ENCODE data around the gene RACGAP1.

The RACGAP1 gene

DNA sequence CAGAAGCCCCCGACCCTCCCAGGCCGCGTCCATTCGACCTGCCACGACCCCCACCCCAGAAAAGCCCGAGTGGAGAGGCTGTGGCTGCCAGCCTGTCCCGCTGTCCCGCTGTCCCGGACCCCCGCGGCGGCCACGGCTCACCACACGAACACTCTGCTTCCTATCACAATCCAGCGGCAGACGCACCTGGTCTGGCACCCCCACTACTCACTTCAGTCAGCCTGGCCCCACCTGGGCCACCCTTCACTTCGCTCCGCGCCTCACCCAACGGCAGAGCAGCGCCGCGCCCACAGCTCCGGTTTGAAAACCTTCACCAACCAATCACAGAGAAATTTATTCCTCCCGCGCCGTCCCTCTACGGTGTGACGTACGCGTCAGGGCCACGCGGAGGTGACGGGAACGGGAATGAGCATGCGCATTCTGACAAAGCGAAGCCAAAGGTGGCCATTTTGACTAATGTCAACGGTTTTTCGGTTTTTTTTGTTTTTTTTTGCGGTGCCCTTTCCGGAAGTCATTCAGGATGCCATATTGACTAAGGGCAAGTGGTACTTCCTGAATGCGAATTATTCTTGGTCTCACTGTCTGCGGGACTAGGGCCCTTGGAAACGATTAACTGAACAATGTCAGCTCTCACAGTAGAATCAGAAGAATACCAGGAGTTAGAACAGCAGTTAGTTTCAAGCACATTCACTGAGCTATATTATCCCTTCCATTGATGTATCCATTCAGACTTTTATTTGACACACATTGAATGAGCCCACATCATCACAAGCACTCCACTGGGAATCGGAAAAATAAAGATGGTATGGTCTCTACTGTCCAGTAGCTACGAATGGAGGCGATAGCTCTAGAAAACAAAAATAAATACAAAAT, at the start of gene RACGAP1:
TSS of gene RACGAP1 (minus strand) at position 308 of the 873 bp plus-strand sequence. CDS start 8,779 bp downstream, outside the sequence.
- DNase-seq: peak; percentile 89

GRCh38 chr12:50073712-50074111, 48.4 kb upstream of the RACGAP1 start:
- DNase-seq: no peak

DNA sequence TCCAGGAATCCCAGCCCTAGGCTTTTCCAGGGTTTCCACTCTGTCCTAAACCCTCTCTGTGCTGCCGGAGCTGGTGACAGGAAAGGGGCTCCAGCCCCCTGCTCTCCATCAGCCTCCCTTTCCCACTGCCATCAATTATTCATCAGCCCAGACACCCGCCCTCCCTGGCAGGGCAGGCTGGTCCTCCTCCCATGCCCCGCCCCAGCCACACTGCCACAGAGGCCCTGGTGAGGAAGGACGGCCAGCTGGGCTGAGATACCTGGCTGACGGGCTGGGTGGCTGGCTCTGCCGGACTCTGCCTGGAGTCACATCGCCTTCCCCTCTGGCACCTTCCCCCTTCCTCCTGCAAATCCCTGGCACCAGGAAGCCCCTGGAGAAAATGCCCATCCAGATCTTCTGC, 47.9 kb upstream of the RACGAP1 start:
- DNase-seq: no peak

GRCh38 chr12:50072198-50072907, 47.1 kb upstream of the RACGAP1 start:
- DNase-seq: no peak

- peak; percentile 15 for DNase-seq
Observed at GRCh38 chr12:50070314-50071060, 45.2 kb upstream of the RACGAP1 start.

GRCh38 chr12:50069539-50069938, 44.2 kb upstream of the RACGAP1 start:
- DNase-seq: no peak

- DNase-seq: no peak
Observed at GRCh38 chr12:50069069-50069468, 43.8 kb upstream of the RACGAP1 start.

- peak; percentile 11 for DNase-seq
Observed at GRCh38 chr12:50066402-50066801, 41.1 kb upstream of the RACGAP1 start.

GRCh38 chr12:50065726-50066310, 40.5 kb upstream of the RACGAP1 start:
- no peak for DNase-seq

DNA sequence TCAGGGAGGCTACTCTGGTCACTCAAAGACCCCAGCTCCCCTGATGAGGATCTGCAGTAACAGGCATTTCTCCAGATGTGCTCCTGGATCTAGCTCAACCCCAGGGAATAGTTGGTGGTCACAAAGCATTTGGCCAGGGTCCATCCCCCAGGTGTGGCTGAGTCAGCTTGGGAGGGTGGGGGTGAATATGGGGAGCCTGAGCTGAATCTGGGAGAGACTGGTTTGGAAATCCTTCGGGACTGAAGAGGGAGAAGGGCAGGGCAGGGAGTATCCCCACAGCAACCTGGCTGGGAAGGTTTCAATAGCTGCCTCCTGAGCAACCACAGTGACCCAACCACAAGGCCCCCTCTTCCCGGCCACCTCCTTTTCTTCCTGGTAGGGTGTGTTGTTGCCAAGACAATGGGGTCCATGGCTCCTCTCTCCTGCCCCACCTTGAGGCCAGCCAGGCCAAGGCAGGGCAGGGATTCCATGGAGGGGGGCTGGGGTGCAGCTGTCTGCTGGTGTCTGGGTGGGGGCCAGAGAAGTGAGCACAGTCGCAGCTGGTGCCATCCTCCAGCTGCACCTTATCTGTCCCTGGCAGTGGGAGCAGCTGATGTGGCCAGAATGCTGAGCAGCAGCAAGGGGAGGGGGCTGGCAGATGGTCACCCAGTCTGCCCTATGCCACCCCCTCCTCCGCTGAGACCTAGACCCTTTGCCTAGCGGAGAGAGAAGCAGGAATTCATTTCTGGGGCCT, 37.6 kb upstream of the RACGAP1 start:
- DNase-seq: no peak

DNA sequence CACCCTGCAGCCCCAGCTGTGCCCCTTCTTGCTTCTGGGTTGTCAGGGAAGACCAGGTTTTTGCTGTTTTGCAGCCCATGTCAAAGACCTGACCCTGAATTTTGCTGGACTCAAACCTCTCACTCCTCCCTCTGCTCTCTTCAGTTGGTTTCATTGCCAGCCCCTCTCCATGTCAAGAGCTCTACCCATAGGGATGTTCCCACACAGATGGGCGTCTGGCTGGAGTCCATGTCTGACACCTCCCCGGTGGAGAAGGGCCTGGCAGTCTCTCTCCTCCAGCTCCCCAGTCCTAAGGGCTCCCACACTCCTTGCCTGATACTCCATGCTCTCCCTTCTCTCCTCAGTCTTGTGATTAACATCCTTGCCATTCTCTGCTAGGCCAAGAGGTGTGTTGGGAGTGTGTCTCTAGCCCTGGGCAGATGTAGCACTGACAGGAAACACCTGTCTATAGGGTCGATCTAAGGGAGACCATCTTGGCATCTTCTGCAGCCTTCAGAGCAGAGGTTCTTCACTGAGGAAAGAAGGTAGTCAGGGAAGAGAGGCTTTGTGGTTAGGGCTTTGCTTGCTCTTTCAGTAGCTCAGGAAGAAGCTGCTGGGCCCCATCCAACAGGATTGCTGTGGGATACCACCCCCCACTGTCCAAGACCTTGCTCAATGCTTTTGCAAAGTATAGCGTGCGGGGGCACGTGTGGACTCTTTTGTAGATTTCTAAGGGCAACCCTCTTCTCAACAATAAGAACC, 36.8 kb upstream of the RACGAP1 start:
- no peak for DNase-seq

- no peak for DNase-seq
Observed at GRCh38 chr12:50061171-50061570, 35.9 kb upstream of the RACGAP1 start.

- DNase-seq: no peak
Observed at GRCh38 chr12:50060120-50060468, 34.8 kb upstream of the RACGAP1 start.

DNA sequence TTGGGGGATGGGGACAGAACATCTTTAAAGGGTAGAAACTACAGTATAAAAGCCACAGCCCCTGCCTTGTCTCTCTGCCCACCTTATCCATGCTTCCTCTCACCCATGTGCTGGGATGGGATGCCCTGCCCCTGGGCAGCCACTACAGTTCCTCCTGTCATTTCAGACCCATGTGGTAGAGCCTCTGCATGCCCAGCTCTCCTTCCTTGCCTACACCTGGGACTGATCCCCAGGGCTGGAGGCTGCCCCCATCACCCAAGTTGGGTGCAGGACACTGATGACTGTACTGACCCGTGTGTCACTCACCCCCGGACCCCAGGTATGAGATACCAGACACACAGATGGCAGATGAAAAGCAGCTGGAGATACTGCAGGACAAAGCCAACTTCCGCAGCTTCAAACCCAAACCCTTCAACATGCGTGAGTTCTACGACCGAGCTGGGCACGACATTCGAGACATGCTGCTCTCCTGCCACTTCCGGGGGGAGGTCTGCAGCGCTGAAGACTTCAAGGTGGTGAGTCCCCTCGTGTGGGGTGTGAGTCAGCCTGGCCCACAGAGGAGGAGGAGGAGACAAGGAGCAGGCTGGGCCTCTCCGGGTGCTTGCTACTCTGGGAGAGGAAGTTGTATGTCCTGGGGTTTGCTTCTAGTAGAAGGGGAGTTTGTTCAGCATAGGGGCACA, 34.3 kb upstream of the RACGAP1 start:
- DNase-seq: no peak

- no peak for DNase-seq
Observed at GRCh38 chr12:50058743-50059312, 33.5 kb upstream of the RACGAP1 start.

GRCh38 chr12:50057896-50058670, 32.8 kb upstream of the RACGAP1 start:
- DNase-seq: no peak

- DNase-seq: peak; percentile 19
Observed at GRCh38 chr12:50057000-50057841, 31.9 kb upstream of the RACGAP1 start, which contains the start of gene ASIC1. Gene ASIC1 (plus strand): TSS chr12:50057596. CDS start chr12:50058767, 1,171 bp downstream.

DNA sequence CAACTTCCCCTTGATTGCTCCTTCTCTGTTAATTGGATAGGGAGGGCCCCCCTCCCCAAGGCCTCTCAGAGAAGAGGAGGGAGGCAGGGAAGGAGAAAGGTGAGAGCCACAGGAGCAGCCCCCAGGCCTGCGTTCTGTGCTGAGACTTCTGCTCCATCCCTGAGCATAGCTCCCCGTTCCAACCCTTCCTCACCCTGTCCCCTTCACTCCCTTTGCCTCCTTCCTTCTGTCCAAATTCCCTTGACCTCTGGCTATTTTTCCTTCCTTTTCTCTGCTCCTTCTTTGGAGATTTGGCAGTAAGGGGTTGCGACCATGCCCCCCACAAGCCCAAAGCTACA, 31.3 kb upstream of the RACGAP1 start:
- DNase-seq: no peak

Data from GOT3 (cell line).